Hepatocyte (in vitro differentiated cells): ENCODE data around the gene ZNF521. TPM values are rescaled to one million over a fixed set of nuclear protein-coding genes. Genes with fewer than 3 reads are reported as not detected.

ENCODE experiments used
- DNase-seq: peaks from one replicate; pipeline ENCODE4 v3.0.0-alpha.2; 2016; ENCODE audit warnings: low spot score
- H2AFZ ChIP-seq: fragments of 200-600 bp; sonication (generic); 2 replicates; pipeline ENCODE4 v1.6.0; 2016; ENCODE audit warnings: antibody characterized with exemption, mild to moderate bottlenecking
- H3K27ac ChIP-seq: fragments of 200-600 bp; sonication (generic); 2 replicates; pipeline ENCODE4 v1.5.1; 2016; ENCODE audit warnings: mild to moderate bottlenecking
- H3K27me3 ChIP-seq: fragments of 200-600 bp; sonication (generic); 2 replicates; pipeline ENCODE4 v1.6.1; 2016
- H3K36me3 ChIP-seq: fragments of 200-600 bp; sonication (generic); replicated peaks from 2 replicates; pipeline ENCODE4 v1.5.1; 2016; ENCODE audit warnings: low read depth; ENCODE audit not compliant: insufficient read depth
- H3K4me1 ChIP-seq: fragments of 200-600 bp; sonication (generic); 2 replicates; pipeline ENCODE4 v1.5.1; 2016; ENCODE audit warnings: mild to moderate bottlenecking, moderate library complexity; ENCODE audit not compliant: insufficient read depth
- H3K4me2 ChIP-seq: fragments of 200-600 bp; sonication (generic); 2 replicates; pipeline ENCODE4 v1.6.0; 2016
- H3K4me3 ChIP-seq: fragments of 200-600 bp; sonication (generic); 2 replicates; pipeline ENCODE4 v1.5.1; 2016; ENCODE audit warnings: mild to moderate bottlenecking
- H3K79me2 ChIP-seq: fragments of 200-600 bp; sonication (generic); 2 replicates; pipeline ENCODE4 v1.6.0; 2017; ENCODE audit warnings: mild to moderate bottlenecking
- H3K9me2 ChIP-seq: fragments of 200-600 bp; sonication (generic); replicated peaks from 2 replicates; pipeline ENCODE4 v1.6.0; 2017; ENCODE audit warnings: mild to moderate bottlenecking; ENCODE audit not compliant: insufficient read depth
- H3K9me3 ChIP-seq: fragments of 200-600 bp; sonication (generic); 2 replicates; pipeline ENCODE4 v1.5.1; 2016; ENCODE audit warnings: low read depth, mild to moderate bottlenecking
- H4K20me1 ChIP-seq: fragments of 200-600 bp; sonication (generic); 2 replicates; pipeline ENCODE4 v1.6.0; 2016; ENCODE audit warnings: mild to moderate bottlenecking; ENCODE audit not compliant: insufficient read depth, poor library complexity, severe bottlenecking
- EZH2 ChIP-seq: fragments of 200-600 bp; sonication (generic); IDR thresholded peaks from 2 replicates; pipeline ENCODE4 v1.6.1; 2016; ENCODE audit warnings: antibody characterized with exemption, mild to moderate bottlenecking, borderline replicate concordance
- EZH2phosphoT487 ChIP-seq: fragments of 200-600 bp; sonication (generic); IDR thresholded peaks from one replicate; pipeline ENCODE4 v1.6.1; 2018; ENCODE audit warnings: antibody characterized with exemption, mild to moderate bottlenecking, low read depth, moderate library complexity; ENCODE audit not compliant: unreplicated experiment, severe bottlenecking
- whole genome bisulfite sequencing: methylation state at CpG from one replicate; pipeline ENCODE4 v1.1.6; 2016; ENCODE audit warnings: low lambda C conversion rate; ENCODE audit errors: missing lambda C conversion rate; 5-methylcytosine and 5-hydroxymethylcytosine counted together
- polyA plus RNA-seq: library from polyadenylated mRNA; unstranded; fragments of >200 nt; fragmentation: Nextera tagmentation; extraction: Ambion mirVana; gene quantifications from 2 replicates; pipeline ENCODE4 v1.2.1, GENCODE V29; 2016
- total RNA-seq: library from RNA; depleted of rRNA; stranded (reverse); fragments of >200 nt; gene quantifications from 2 replicates; pipeline ENCODE4 v1.2.3, GENCODE V29; 2014
- TF ChIP-seq, protein P1 (sequence below): fragments of 200-600 bp; sonication (generic); IDR thresholded peaks from 2 replicates; pipeline ENCODE4 v1.5.1; 2016; ENCODE audit warnings: antibody characterized with exemption, mild to moderate bottlenecking; ENCODE audit not compliant: poor library complexity

ZNF521 gene
- total and polyA plus RNA-seq, 2 experiments from 2014 or later: 9.0 to 16.3 TPM

DNA sequence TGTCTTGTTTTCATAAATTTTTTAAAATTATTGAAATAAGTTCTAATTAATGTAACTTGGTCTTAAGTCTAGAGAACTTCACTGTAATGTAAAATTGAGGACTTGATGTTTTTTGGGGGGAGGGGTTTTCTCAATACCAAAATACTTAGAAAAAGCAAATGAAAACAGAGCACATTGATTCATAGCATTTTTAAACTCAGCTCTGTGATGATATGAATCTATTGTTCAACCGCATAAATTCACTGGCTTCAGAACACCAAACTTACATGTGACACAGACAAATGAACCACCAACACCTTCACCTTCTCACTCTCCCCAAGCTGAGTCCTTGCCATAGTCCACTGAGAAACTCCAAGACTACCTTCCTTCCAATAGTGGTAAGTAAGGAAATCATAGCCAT lies 108.2 kb downstream of the ZNF521 start:
- WGBS: 93% methylated on average over 1 of the region's 1 CpG
- Histone ChIP-seq H3K4me1 (no peaks in the 10 kb centered on the region), H3K9me3 (no peaks in the 10 kb centered on the region), H3K4me3 (no peak overlapping the region), H2AFZ (no peak overlapping the region), H4K20me1 (no peaks in the 10 kb centered on the region), H3K27me3 (peaks cover 7% of the 10 kb centered on the region), H3K9me2 (no peaks in the 10 kb centered on the region), H3K79me2 (no peaks in the 10 kb centered on the region), H3K27ac (no peak overlapping the region), H3K4me2 (no peak overlapping the region), H3K36me3 (no peaks in the 10 kb centered on the region)
- TF ChIP-seq EZH2 (no peak), EZH2phosphoT487 (no peak)
- TF ChIP-seq, protein P1, sequence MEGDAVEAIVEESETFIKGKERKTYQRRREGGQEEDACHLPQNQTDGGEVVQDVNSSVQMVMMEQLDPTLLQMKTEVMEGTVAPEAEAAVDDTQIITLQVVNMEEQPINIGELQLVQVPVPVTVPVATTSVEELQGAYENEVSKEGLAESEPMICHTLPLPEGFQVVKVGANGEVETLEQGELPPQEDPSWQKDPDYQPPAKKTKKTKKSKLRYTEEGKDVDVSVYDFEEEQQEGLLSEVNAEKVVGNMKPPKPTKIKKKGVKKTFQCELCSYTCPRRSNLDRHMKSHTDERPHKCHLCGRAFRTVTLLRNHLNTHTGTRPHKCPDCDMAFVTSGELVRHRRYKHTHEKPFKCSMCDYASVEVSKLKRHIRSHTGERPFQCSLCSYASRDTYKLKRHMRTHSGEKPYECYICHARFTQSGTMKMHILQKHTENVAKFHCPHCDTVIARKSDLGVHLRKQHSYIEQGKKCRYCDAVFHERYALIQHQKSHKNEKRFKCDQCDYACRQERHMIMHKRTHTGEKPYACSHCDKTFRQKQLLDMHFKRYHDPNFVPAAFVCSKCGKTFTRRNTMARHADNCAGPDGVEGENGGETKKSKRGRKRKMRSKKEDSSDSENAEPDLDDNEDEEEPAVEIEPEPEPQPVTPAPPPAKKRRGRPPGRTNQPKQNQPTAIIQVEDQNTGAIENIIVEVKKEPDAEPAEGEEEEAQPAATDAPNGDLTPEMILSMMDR: no peak
- DNase-seq: no peak

- Histone ChIP-seq H3K4me1 (no peaks in the 10 kb centered on the region), H3K27ac (no peak overlapping the region), H3K27me3 (peaks cover 7% of the 10 kb centered on the region), H3K4me3 (no peak overlapping the region), H3K36me3 (no peaks in the 10 kb centered on the region), H2AFZ (no peak overlapping the region), H3K9me2 (no peaks in the 10 kb centered on the region), H3K79me2 (no peaks in the 10 kb centered on the region), H3K4me2 (no peak overlapping the region), H4K20me1 (no peaks in the 10 kb centered on the region), H3K9me3 (no peaks in the 10 kb centered on the region)
- TF ChIP-seq EZH2phosphoT487: no peak
- TF ChIP-seq, protein P1: no peak
- TF ChIP-seq EZH2: no peak
- 89% methylated on average over 2 of the region's 2 CpGs for WGBS
- no peak for DNase-seq
Measured at GRCh38 chr18:25243257-25243656, 108.7 kb downstream of the ZNF521 start.

GRCh38 chr18:25240420-25240770 lies 111.6 kb downstream of the ZNF521 start:
- Histone ChIP-seq H3K27me3 (peaks cover 7% of the 10 kb centered on the region), H3K9me3 (no peaks in the 10 kb centered on the region), H4K20me1 (no peaks in the 10 kb centered on the region), H3K79me2 (no peaks in the 10 kb centered on the region), H3K4me3 (no peak overlapping the region), H3K27ac (no peak overlapping the region), H3K4me1 (no peaks in the 10 kb centered on the region), H3K4me2 (no peak overlapping the region), H2AFZ (no peak overlapping the region), H3K36me3 (no peaks in the 10 kb centered on the region), H3K9me2 (no peaks in the 10 kb centered on the region)
- 66% methylated on average over 5 of the region's 5 CpGs for WGBS
- TF ChIP-seq EZH2phosphoT487: no peak
- no peak for TF ChIP-seq EZH2
- TF ChIP-seq, protein P1: no peak
- no peak for DNase-seq
